NCI-H1694 treated with DMSO at 0.1 percent for 48 hours (cell line): ENCODE data around the gene ZNF248.
"Not testable (repeated sequence)": the region's sequence is repeated elsewhere in the genome, so short reads cannot be mapped to it uniquely, and the experiment has no call there.

ENCODE experiments used
- DNase-seq: peaks from one replicate; lab custom pipeline; 2025; lab: John Stamatoyannopoulos, UW

Gene ZNF248

GRCh38 chr10:37857287-37858211 lies at the start of gene ZNF248:
Gene ZNF248, minus strand, starts transcription at chr10:37857610. Its CDS starts 1,300 bp downstream, at chr10:37856310.
- DNase-seq: peak; percentile 89

GRCh38 chr10:37906382-37906781 lies 49.0 kb upstream of the ZNF248 start:
- DNase-seq: no peak

GRCh38 chr10:37896436-37896835 lies 39.0 kb upstream of the ZNF248 start:
- no peak for DNase-seq

GRCh38 chr10:37895674-37896073 lies 38.3 kb upstream of the ZNF248 start:
- no peak for DNase-seq

GRCh38 chr10:37885850-37886249 lies 28.4 kb upstream of the ZNF248 start:
- no peak for DNase-seq

- DNase-seq: no peak
Observed at GRCh38 chr10:37872955-37873354, 15.5 kb upstream of the ZNF248 start.

- DNase-seq: no peak
Observed at GRCh38 chr10:37872283-37872682, 14.9 kb upstream of the ZNF248 start.

GRCh38 chr10:37871568-37872251 lies 14.3 kb upstream of the ZNF248 start:
- no peak for DNase-seq

- no peak for DNase-seq
Observed at GRCh38 chr10:37871143-37871542, 13.7 kb upstream of the ZNF248 start.

GRCh38 chr10:37868796-37869195 lies 11.4 kb upstream of the ZNF248 start:
- no peak for DNase-seq

GRCh38 chr10:37865957-37866803 lies 8.8 kb upstream of the ZNF248 start:
- DNase-seq: no peak

- DNase-seq: no peak
Observed at GRCh38 chr10:37865264-37865663, 7.9 kb upstream of the ZNF248 start.

- no peak for DNase-seq
Observed at GRCh38 chr10:37860494-37861190, 3.2 kb upstream of the ZNF248 start.

- DNase-seq: not testable (repeated sequence)
Observed at GRCh38 chr10:37859270-37859669, 1.9 kb upstream of the ZNF248 start.

GRCh38 chr10:37856881-37857286 lies 526 bp downstream of the ZNF248 start:
- DNase-seq: peak; percentile 8

GRCh38 chr10:37855636-37856035 lies 1.8 kb downstream of the ZNF248 start:
- DNase-seq: no peak

GRCh38 chr10:37854626-37855025 lies 2.8 kb downstream of the ZNF248 start:
- DNase-seq: no peak

GRCh38 chr10:37844644-37845043 lies 12.8 kb downstream of the ZNF248 start:
- no peak for DNase-seq

GRCh38 chr10:37839243-37839642 lies 18.2 kb downstream of the ZNF248 start:
- DNase-seq: no peak

- DNase-seq: no peak
Observed at GRCh38 chr10:37831495-37832333, 25.7 kb downstream of the ZNF248 start.

GRCh38 chr10:37826806-37827205 lies 30.6 kb downstream of the ZNF248 start:
- DNase-seq: no peak
